DOHH2 (cell line): ENCODE measurements around the gene JPH2.

Experiments
- EZH2phosphoT487 ChIP-seq: fragments of 200-600 bp; sonication (generic); IDR thresholded peaks from 2 replicates; pipeline ENCODE4 v1.6.1; 2017; ENCODE audit warnings: borderline replicate concordance, mild to moderate bottlenecking, antibody characterized with exemption, low read length, moderate library complexity, mixed read lengths
- TF ChIP-seq, protein P1 (sequence below): fragments of 200-600 bp; sonication (generic); IDR thresholded peaks from one replicate; pipeline ENCODE4 v1.5.1; 2014; ENCODE audit warnings: antibody characterized with exemption, mild to moderate bottlenecking, low read depth, low read length; ENCODE audit not compliant: poor library complexity, severe bottlenecking

DNA sequence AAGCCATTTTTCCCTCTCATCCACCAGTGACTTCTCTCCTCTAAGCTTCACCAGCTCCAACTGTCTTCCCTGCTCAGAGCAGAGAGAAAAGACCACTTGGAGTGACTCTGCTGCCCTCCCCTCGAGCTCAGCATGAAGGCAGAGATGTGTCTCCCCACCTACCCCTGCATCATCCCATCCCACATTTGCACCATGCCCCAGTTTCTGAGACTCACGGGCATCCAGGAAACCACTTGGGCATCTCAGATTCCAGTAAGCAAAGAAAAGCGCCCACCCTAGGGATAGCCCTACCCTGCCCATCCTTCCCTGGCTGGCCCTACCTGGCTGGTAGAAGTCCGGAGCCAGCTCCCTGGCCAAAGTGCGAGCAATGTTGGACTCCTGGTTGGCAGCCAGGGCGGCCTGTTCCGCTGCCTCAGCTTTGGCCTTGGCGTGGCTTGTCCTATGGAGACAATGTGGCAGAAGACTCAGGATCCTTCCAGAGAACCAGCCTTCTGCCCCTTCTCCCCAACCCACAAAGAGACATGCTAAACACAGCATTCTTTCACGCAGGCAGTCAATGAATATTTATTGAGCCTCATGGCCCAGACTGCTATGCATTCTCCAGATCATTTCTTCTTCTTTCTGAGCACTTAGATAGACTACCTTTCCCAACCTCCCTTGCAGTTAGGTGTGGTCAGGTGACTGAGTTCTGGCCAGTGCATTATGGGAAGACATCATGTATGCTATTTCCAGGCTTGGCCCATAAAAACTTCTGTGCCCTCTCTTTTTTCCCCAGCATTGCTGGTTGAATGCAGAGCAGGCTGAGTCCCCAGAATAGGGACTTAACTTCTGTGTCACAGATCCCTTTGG is 68.6 kb downstream of the JPH2 start:
- TF ChIP-seq, protein P1, sequence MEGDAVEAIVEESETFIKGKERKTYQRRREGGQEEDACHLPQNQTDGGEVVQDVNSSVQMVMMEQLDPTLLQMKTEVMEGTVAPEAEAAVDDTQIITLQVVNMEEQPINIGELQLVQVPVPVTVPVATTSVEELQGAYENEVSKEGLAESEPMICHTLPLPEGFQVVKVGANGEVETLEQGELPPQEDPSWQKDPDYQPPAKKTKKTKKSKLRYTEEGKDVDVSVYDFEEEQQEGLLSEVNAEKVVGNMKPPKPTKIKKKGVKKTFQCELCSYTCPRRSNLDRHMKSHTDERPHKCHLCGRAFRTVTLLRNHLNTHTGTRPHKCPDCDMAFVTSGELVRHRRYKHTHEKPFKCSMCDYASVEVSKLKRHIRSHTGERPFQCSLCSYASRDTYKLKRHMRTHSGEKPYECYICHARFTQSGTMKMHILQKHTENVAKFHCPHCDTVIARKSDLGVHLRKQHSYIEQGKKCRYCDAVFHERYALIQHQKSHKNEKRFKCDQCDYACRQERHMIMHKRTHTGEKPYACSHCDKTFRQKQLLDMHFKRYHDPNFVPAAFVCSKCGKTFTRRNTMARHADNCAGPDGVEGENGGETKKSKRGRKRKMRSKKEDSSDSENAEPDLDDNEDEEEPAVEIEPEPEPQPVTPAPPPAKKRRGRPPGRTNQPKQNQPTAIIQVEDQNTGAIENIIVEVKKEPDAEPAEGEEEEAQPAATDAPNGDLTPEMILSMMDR: no peak
- TF ChIP-seq EZH2phosphoT487: no peak
